Sigmoid colon (tissue), 7 donors: ENCODE results near the gene SCAPER. TPM values are rescaled to one million over a fixed set of nuclear protein-coding genes. Genes with fewer than 3 reads are reported as not detected.
"Not testable (repeated sequence)": the region's sequence is repeated elsewhere in the genome, so short reads cannot be mapped to it uniquely, and the experiment has no call there.

ENCODE experiments used
- DNase-seq: peaks from one replicate; pipeline ENCODE4 v3.0.0-alpha.2; 2019
- H3K27ac ChIP-seq, 4 donors: fragments of 200-600 bp; sonication (generic); one replicate each; pipeline ENCODE4 v1.5.1; 2016 to 2019; ENCODE audit warnings: mild to moderate bottlenecking in 1 of 4
- H3K27me3 ChIP-seq, 3 donors: fragments of 200-600 bp; sonication (generic); one replicate each; pipeline ENCODE4 v1.5.1; 2019; ENCODE audit warnings: mild to moderate bottlenecking in 1 of 3
- H3K36me3 ChIP-seq, 4 donors: fragments of 200-600 bp; sonication (generic); one replicate each; pipeline ENCODE4 v1.5.1; 2016 to 2019
- H3K4me1 ChIP-seq, 4 donors: fragments of 200-600 bp; sonication (generic); one replicate each; pipeline ENCODE4 v1.5.1; 2017 to 2019
- H3K4me3 ChIP-seq, 4 donors: fragments of 200-600 bp; sonication (generic); one replicate each; pipeline ENCODE4 v1.5.1; 2017 to 2019; ENCODE audit warnings: mild to moderate bottlenecking in 2 of 4, moderate library complexity in 1 of 4
- H3K9me3 ChIP-seq, 4 donors: fragments of 200-600 bp in 3 of 4; sonication (generic) in 3 of 4; one replicate each; pipeline versions ENCODE4 v1.5.1 to v1.6.1; 2013 to 2019
- CTCF ChIP-seq, 4 experiments: fragments of 450-650 bp in 3 of 4; fragments of 200-600 bp in 1 of 4; IDR thresholded peaks; one replicate each; pipeline ENCODE4 v1.5.1; 2016 to 2019; ENCODE audit warnings: antibody characterized with exemption in 4 of 4, mild to moderate bottlenecking in 3 of 4, moderate library complexity in 2 of 4
- EP300 ChIP-seq, 4 donors: sonication (generic); formaldehyde crosslinking; IDR thresholded peaks; one replicate each; pipeline ENCODE4 v1.6.1; 2017; ENCODE audit warnings: antibody characterized with exemption in 4 of 4
- POLR2A ChIP-seq, 2 donors: fragments of 450-650 bp; IDR thresholded peaks; one replicate each; pipeline ENCODE4 v1.6.1; 2016; ENCODE audit warnings: antibody characterized with exemption in 2 of 2, mild to moderate bottlenecking in 2 of 2, moderate library complexity in 2 of 2
- POLR2AphosphoS5 ChIP-seq, 4 donors: sonication (generic); formaldehyde crosslinking; IDR thresholded peaks; one replicate each; pipeline ENCODE4 v1.6.1; 2017; ENCODE audit warnings: antibody characterized with exemption in 4 of 4
- WGBS, 2 donors: extraction: QIAGEN DNeasy Blood & Tissue Kit; methylation state at CpG; one replicate each; pipeline ENCODE4 v1.1.7; 2013; 5-methylcytosine and 5-hydroxymethylcytosine counted together
- intact Hi-C: fragments of 100-400 bp; cut with DNase I; formaldehyde crosslinking; loops from one replicate; pipeline ENCODE4 v1.15.1; 2023
- polyA plus RNA-seq, 3 donors: library from polyadenylated mRNA; stranded (reverse); fragments of 200-250 nt; gene quantifications; one replicate each; pipeline ENCODE4 v1.2.3, GENCODE V29; 2013
- total RNA-seq, 4 donors: library from RNA; depleted of rRNA; stranded (reverse); fragments of >200 nt; gene quantifications; one replicate each; pipeline ENCODE4 v1.1.0, GENCODE V29; 2016
- donor health status: healthy with polysubstance abuse.
- donor health status: Bipolar disorder and iron deficiency.
- donor health status: healthy.

SCAPER gene
- total and polyA plus RNA-seq, 7 donors, result 5.3 to 40.7 (median 22.5) TPM

GRCh38 chr15:76321171-76321570 lies 584.0 kb downstream of the SCAPER start:
- Histone ChIP-seq H3K9me3 (no peaks in the 10 kb centered on the region), H3K36me3 (no peaks in the 10 kb centered on the region), H3K4me1 (no peaks in the 10 kb centered on the region), H3K27me3 (peaks cover 0 to 20% (median 14%) of the 10 kb centered on the region in 3 donors), H3K4me3 (no peak overlapping the region), H3K27ac (no peak overlapping the region)
- WGBS, 2 donors, result 68 to 70% methylated on average over 10 of the region's 10 CpGs
- intact Hi-C loops, result no loop called here
- DNase-seq, result no peak
- TF ChIP-seq EP300 (IDR thresholded peaks at IDR 0.05) (no peak), POLR2A (IDR thresholded peaks at IDR 0.05) (no peak), POLR2AphosphoS5 (IDR thresholded peaks at IDR 0.05) (no peak), CTCF (IDR thresholded peaks at IDR 0.05) (no peak)

GRCh38 chr15:76320012-76320411 lies 585.1 kb downstream of the SCAPER start:
- H3K4me1 ChIP-seq, result no peaks in the 10 kb centered on the region
- no peak overlapping the region for H3K27ac ChIP-seq
- no peak for DNase-seq
- no peaks in the 10 kb centered on the region for H3K9me3 ChIP-seq
- TF ChIP-seq POLR2A (IDR thresholded peaks at IDR 0.05) (no peak), POLR2AphosphoS5 (IDR thresholded peaks at IDR 0.05) (no peak), CTCF (IDR thresholded peaks at IDR 0.05) (no peak), EP300 (IDR thresholded peaks at IDR 0.05) (no peak)
- peaks cover 0 to 17% (median 14%) of the 10 kb centered on the region in 3 donors for H3K27me3 ChIP-seq
- WGBS, 2 donors, result 86 to 88% methylated on average over 6 of the region's 6 CpGs
- no peak overlapping the region for H3K4me3 ChIP-seq
- no peaks in the 10 kb centered on the region for H3K36me3 ChIP-seq
- intact Hi-C loops, result no loop called here

- Histone ChIP-seq H3K27me3 (no peaks in the 10 kb centered on the region), H3K36me3 (no peaks in the 10 kb centered on the region), H3K27ac (no peak overlapping the region), H3K4me3 (no peak overlapping the region), H3K4me1 (peaks cover 0 to 20% (median 15%) of the 10 kb centered on the region in 4 donors), H3K9me3 (no peaks in the 10 kb centered on the region)
- WGBS, 2 donors, result 76% methylated on average over 5 of the region's 5 CpGs
- no peak for TF ChIP-seq POLR2A (IDR thresholded peaks at IDR 0.05)
- TF ChIP-seq POLR2AphosphoS5 (IDR thresholded peaks at IDR 0.05), result no peak
- TF ChIP-seq CTCF (IDR thresholded peaks at IDR 0.05), result no peak
- TF ChIP-seq EP300 (IDR thresholded peaks at IDR 0.05), result no peak
- intact Hi-C loops, result no loop called here
- no peak for DNase-seq
Measured at GRCh38 chr15:76313731-76314130, 591.4 kb downstream of the SCAPER start.

- intact Hi-C loops, H3K27ac ChIP-seq, H3K36me3 ChIP-seq, DNase-seq, H3K9me3 ChIP-seq, H3K27me3 ChIP-seq, H3K4me3 ChIP-seq: not testable (repeated sequence)
- WGBS, 2 donors, result 93 to 94% methylated on average over 4 of the region's 4 CpGs
- H3K4me1 ChIP-seq, result peaks cover 0 to 26% (median 17%) of the 10 kb centered on the region in 4 donors
Measured at GRCh38 chr15:76313175-76313567, 592.0 kb downstream of the SCAPER start.

GRCh38 chr15:76312540-76313174 lies 592.5 kb downstream of the SCAPER start:
- Histone ChIP-seq H3K27me3 (no peaks in the 10 kb centered on the region), H3K36me3 (no peaks in the 10 kb centered on the region), H3K4me1 (peaks cover 0 to 27% (median 18%) of the 10 kb centered on the region in 4 donors), H3K4me3 (no peak overlapping the region), H3K9me3 (no peaks in the 10 kb centered on the region), H3K27ac (no peak overlapping the region)
- DNase-seq, result no peak
- 63 to 81% methylated on average over 7 of the region's 7 CpGs for WGBS, 2 donors
- TF ChIP-seq POLR2A (IDR thresholded peaks at IDR 0.05) (no peak), CTCF (IDR thresholded peaks at IDR 0.05) (no peak), EP300 (IDR thresholded peaks at IDR 0.05) (no peak), POLR2AphosphoS5 (IDR thresholded peaks at IDR 0.05) (no peak)
- intact Hi-C loops, result no loop called here
